Endothelial cell of umbilical vein (primary cell): Measurements from ENCODE around the gene ABAT. TPM values are rescaled to one million over a fixed set of nuclear protein-coding genes. Genes with fewer than 3 reads are reported as not detected.

ENCODE experiments used
- BruUV-seq: library from RNA; stranded (reverse); fragments of 400-500 nt; replicated peaks from 2 replicates; lab custom pipeline; 2021; lab: Mats Ljungman, UMichigan
- CTCF ChIA-PET: fragments of 300-600, 350-600 bp; sonication (Branson Sonifier 250); formaldehyde crosslinking; loops from one replicate; lab custom pipeline; 2021; ENCODE audit warnings: antibody characterized with exemption, inconsistent platforms; lab: Charles Lee
- POLR2A ChIA-PET: fragments of 300-600, 350-600 bp; sonication (Branson Sonifier 250); formaldehyde crosslinking; loops from one replicate; lab custom pipeline; 2021; ENCODE audit warnings: antibody characterized with exemption, inconsistent platforms; lab: Charles Lee
- DNase-seq: peaks from one replicate; pipeline ENCODE4 v3.0.0-alpha.2; 2011; ENCODE audit warnings: low read depth, low spot score
- FAIRE-seq: peaks from 2 replicates; lab custom pipeline; 2011; peaks lifted over from hg19 to GRCh38; lab: Jason Lieb, UNC
- H2AFZ ChIP-seq: 2 replicates; pipeline ENCODE4 v1.6.0; 2012; ENCODE audit warnings: low read depth, low read length, control low read depth, inconsistent platforms
- H3K27ac ChIP-seq: 2 replicates; pipeline ENCODE4 v1.5.1; 2011; ENCODE audit warnings: low read depth, mild to moderate bottlenecking, control low read depth, low read length, moderate library complexity; ENCODE audit not compliant: insufficient read depth
- H3K27me3 ChIP-seq, 2 experiments: 2 replicates each; pipeline versions ENCODE4 v1.6.0 to v1.6.1; 2011; ENCODE audit warnings: low read length in 2 of 2, mixed read lengths in 1 of 2; ENCODE audit not compliant: control insufficient read depth in 2 of 2, insufficient read depth in 2 of 2
- H3K36me3 ChIP-seq, 2 experiments: 2 replicates in 1 of 2; 3 replicates in 1 of 2; pipeline ENCODE4 v1.5.1; 2011; ENCODE audit warnings: low read length in 2 of 2, mild to moderate bottlenecking in 1 of 2, moderate library complexity in 1 of 2; ENCODE audit not compliant: control insufficient read depth in 2 of 2, insufficient read depth in 2 of 2; ENCODE audit errors: extremely low read depth in 1 of 2
- H3K4me1 ChIP-seq: 3 replicates; pipeline ENCODE4 v1.5.1; 2011; ENCODE audit warnings: mild to moderate bottlenecking, low read length; ENCODE audit not compliant: control insufficient read depth, insufficient read depth; ENCODE audit errors: extremely low read depth
- H3K4me2 ChIP-seq: 2 replicates; pipeline ENCODE4 v1.6.1; 2011; ENCODE audit warnings: low read length, control low read depth, mixed read lengths; ENCODE audit not compliant: insufficient read depth
- H3K4me3 ChIP-seq, 3 experiments: fragments of 200-600 bp in 1 of 3; sonication (generic), shearing (Covaris generic) in 1 of 3; replicated peaks in 1 of 3; 2 replicates each; pipeline ENCODE4 v1.5.1; 2011 to 2016; ENCODE audit warnings: control low read depth in 3 of 3, low read length in 3 of 3, mild to moderate bottlenecking in 2 of 3, inconsistent platforms in 1 of 3, low read depth in 1 of 3, moderate library complexity in 1 of 3; ENCODE audit not compliant: insufficient read depth in 1 of 3
- H3K79me2 ChIP-seq: 2 replicates; pipeline ENCODE4 v1.6.0; 2012; ENCODE audit warnings: low read length, inconsistent platforms; ENCODE audit not compliant: control insufficient read depth, insufficient read depth
- H3K9ac ChIP-seq: replicated peaks from 2 replicates; pipeline ENCODE3; 2011; ENCODE audit warnings: low read length, control low read depth; ENCODE audit not compliant: insufficient read depth; ENCODE audit errors: extremely low read depth
- H3K9me1 ChIP-seq: replicated peaks from 3 replicates; pipeline ENCODE4 v1.6.0; 2011; ENCODE audit warnings: mild to moderate bottlenecking, low read length; ENCODE audit not compliant: control insufficient read depth, insufficient read depth; ENCODE audit errors: extremely low read depth
- H3K9me3 ChIP-seq: replicated peaks from 2 replicates; pipeline ENCODE4 v1.5.1; 2012; ENCODE audit warnings: low read length, inconsistent platforms; ENCODE audit not compliant: control insufficient read depth, insufficient read depth
- H4K20me1 ChIP-seq: replicated peaks from 2 replicates; pipeline ENCODE3; 2011; ENCODE audit warnings: mild to moderate bottlenecking, low read length; ENCODE audit not compliant: control insufficient read depth, insufficient read depth; ENCODE audit errors: extremely low read depth
- EZH2 ChIP-seq: IDR thresholded peaks from 2 replicates; pipeline ENCODE4 v1.6.1; 2012; ENCODE audit warnings: borderline replicate concordance, low read depth, mild to moderate bottlenecking, moderate library complexity, low read length, inconsistent platforms; ENCODE audit not compliant: severe bottlenecking
- FOS ChIP-seq: IDR thresholded peaks from 2 replicates; pipeline ENCODE4 v1.6.1; 2011; ENCODE audit warnings: mild to moderate bottlenecking, low read length, moderate library complexity, borderline replicate concordance; ENCODE audit not compliant: insufficient read depth
- GATA2 ChIP-seq: IDR thresholded peaks from 2 replicates; pipeline ENCODE4 v1.7.0; 2011; ENCODE audit warnings: low read depth, mild to moderate bottlenecking, moderate library complexity, mixed read lengths, low read length; ENCODE audit not compliant: insufficient read length, insufficient read depth
- JUN ChIP-seq: IDR thresholded peaks from 2 replicates; pipeline ENCODE4 v1.6.1; 2011; ENCODE audit warnings: borderline replicate concordance, low read depth; ENCODE audit not compliant: insufficient read length, insufficient read depth
- MYC ChIP-seq: IDR thresholded peaks from one replicate; pipeline ENCODE4 v1.6.1; 2011; ENCODE audit warnings: mild to moderate bottlenecking, low read depth, low read length
- POLR2A ChIP-seq: IDR thresholded peaks from 2 replicates; pipeline ENCODE4 v1.6.1; 2012; ENCODE audit warnings: low read depth, mild to moderate bottlenecking, control low read depth, low read length
- POLR2AphosphoS5 ChIP-seq: IDR thresholded peaks from 2 replicates; pipeline ENCODE4 v1.6.1; 2012; ENCODE audit warnings: low read depth, mild to moderate bottlenecking, control low read depth, low read length, moderate library complexity; ENCODE audit not compliant: insufficient read depth
- dilution Hi-C: fragments of 300-500 bp; cut with MboI; formaldehyde crosslinking; loops from one replicate; pipeline ENCODE4 v1.15.0; 2019; ENCODE audit warnings: low sequenced_read_pairs; ENCODE audit not compliant: extremely low pct_ligation_motif_present
- intact Hi-C: fragments of 100-400 bp; cut with micrococcal nuclease; formaldehyde crosslinking; loops from one replicate; pipeline ENCODE4 v1.10.0; 2022
- polyA plus RNA-seq, 4 experiments: library from polyadenylated mRNA; depleted of rRNA in 3 of 4; stranded (reverse) in 3 of 4; unstranded in 1 of 4; fragments of >200 nt; gene quantifications; 2 replicates each; pipeline versions ENCODE4 v1.2.1 to v1.2.3, GENCODE V29; 2011 to 2012; ENCODE audit warnings: missing spikeins in 1 of 4
- total RNA-seq: library from RNA; stranded (reverse); gene quantifications from 2 replicates; pipeline ENCODE4 v1.2.3, GENCODE V29; 2021
- TF ChIP-seq, protein P1 (sequence below): IDR thresholded peaks from 2 replicates; pipeline ENCODE4 v1.6.1; 2011; ENCODE audit not compliant: insufficient read depth, insufficient read length
- TF ChIP-seq, protein P2 (sequence below), 2 donors: IDR thresholded peaks; 1 replicate in 1 of 2; 2 replicates in 1 of 2; pipeline ENCODE4 v1.5.1; 2011; ENCODE audit warnings: low read length in 2 of 2, mild to moderate bottlenecking in 2 of 2, moderate library complexity in 2 of 2, control low read depth in 1 of 2, inconsistent platforms in 1 of 2, low read depth in 1 of 2; ENCODE audit not compliant: insufficient read depth in 1 of 2; ENCODE audit errors: extremely low read depth in 1 of 2

The ABAT gene
- total and polyA plus RNA-seq, 2 donors (not counting 3 experiments of a cell fraction or from before 2014, with no cell fraction given): 1.3 to 1.4 TPM

DNA sequence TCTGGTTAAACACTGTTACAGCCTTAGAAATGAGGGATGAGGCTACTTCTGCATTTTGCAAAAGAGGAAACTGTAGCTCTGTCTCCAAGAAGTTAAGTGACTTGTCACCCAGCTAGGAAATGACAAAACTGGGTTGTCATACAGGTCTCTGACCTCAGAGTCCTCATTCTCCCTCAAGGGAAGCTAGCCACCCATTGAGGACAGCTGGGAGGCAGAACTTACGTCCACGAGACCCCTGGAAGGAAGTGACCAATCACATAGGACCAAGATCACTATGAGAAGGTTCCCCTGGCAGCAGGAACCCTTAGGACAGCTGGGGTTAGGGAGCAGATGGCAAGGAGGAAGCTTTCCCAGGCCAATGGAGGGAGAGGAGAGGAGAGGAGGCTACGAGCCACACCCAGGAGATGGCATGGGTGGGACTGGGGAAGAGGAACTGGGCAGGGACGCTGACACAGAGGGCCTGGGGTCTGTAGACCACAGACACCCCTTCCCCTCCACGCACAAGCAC is 41.7 kb upstream of the ABAT start:
- TF ChIP-seq FOS (no peak), POLR2A (no peak), EZH2 (no peak), POLR2AphosphoS5 (no peak), JUN (no peak), MYC (no peak), GATA2 (no peak)
- TF ChIP-seq, protein P1, sequence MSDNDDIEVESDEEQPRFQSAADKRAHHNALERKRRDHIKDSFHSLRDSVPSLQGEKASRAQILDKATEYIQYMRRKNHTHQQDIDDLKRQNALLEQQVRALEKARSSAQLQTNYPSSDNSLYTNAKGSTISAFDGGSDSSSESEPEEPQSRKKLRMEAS: no peak
- TF ChIP-seq, protein P2, sequence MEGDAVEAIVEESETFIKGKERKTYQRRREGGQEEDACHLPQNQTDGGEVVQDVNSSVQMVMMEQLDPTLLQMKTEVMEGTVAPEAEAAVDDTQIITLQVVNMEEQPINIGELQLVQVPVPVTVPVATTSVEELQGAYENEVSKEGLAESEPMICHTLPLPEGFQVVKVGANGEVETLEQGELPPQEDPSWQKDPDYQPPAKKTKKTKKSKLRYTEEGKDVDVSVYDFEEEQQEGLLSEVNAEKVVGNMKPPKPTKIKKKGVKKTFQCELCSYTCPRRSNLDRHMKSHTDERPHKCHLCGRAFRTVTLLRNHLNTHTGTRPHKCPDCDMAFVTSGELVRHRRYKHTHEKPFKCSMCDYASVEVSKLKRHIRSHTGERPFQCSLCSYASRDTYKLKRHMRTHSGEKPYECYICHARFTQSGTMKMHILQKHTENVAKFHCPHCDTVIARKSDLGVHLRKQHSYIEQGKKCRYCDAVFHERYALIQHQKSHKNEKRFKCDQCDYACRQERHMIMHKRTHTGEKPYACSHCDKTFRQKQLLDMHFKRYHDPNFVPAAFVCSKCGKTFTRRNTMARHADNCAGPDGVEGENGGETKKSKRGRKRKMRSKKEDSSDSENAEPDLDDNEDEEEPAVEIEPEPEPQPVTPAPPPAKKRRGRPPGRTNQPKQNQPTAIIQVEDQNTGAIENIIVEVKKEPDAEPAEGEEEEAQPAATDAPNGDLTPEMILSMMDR (IDR thresholded peaks at IDR 0.05; ENCODE audit: extremely low read depth in 1 of 2, insufficient read depth in 1 of 2, low read depth in 1 of 2, low read length in 2 of 2): no peak
- no peak overlapping the region for H2AFZ ChIP-seq
- intact Hi-C loops: no loop called here
- no peak for FAIRE-seq
- no peaks in the 10 kb centered on the region for H3K27me3 ChIP-seq
- ChIA-PET CTCF (interaction anchor here (1.3 kb wide), 1 partner anchor 247 kb away, joined by 3 read pairs; no protein-coding TSS in a partner anchor), POLR2A (no interaction called here)
- no peak overlapping the region for H3K4me2 ChIP-seq
- H3K79me2 ChIP-seq: no peaks in the 10 kb centered on the region
- H3K9ac ChIP-seq: no peak overlapping the region
- no TSS peak for BruUV-seq
- peaks cover 28 to 62% of the 10 kb centered on the region in 2 experiments for H3K36me3 ChIP-seq
- H3K4me3 ChIP-seq: no peak overlapping the region
- H4K20me1 ChIP-seq: no peaks in the 10 kb centered on the region
- H3K4me1 ChIP-seq: no peaks in the 10 kb centered on the region
- no peaks in the 10 kb centered on the region for H3K9me1 ChIP-seq
- H3K27ac ChIP-seq: no peak overlapping the region
- no peaks in the 10 kb centered on the region for H3K9me3 ChIP-seq
- dilution Hi-C loops: no loop called here
- DNase-seq: no peak
